ENCODE measurements around the gene LCN15.
"Not testable (repeated sequence)": the region's sequence is repeated elsewhere in the genome, so short reads cannot be mapped to it uniquely, and the experiment has no call there.

LCN15 gene

GRCh38 chr9:136722093-136722968, 42.0 kb downstream of the LCN15 start:
- DNase-seq (ENCODE audit: low read depth), result no peak

- no peak for DNase-seq (ENCODE audit: low read depth)
Measured at GRCh38 chr9:136721339-136722092, 42.8 kb downstream of the LCN15 start.

GRCh38 chr9:136720898-136721338, 43.4 kb downstream of the LCN15 start:
- no peak for DNase-seq (ENCODE audit: low read depth)

- no peak for DNase-seq (ENCODE audit: low read depth)
Measured at GRCh38 chr9:136720251-136720897, 43.9 kb downstream of the LCN15 start.

- DNase-seq (ENCODE audit: low read depth), result no peak
Measured at GRCh38 chr9:136719195-136719880, 45.0 kb downstream of the LCN15 start.

GRCh38 chr9:136718345-136719194, 45.7 kb downstream of the LCN15 start:
- DNase-seq (ENCODE audit: low read depth), result no peak

- DNase-seq (ENCODE audit: low read depth), result no peak
Measured at GRCh38 chr9:136717399-136717798, 46.9 kb downstream of the LCN15 start.

GRCh38 chr9:136714893-136715274, 49.4 kb downstream of the LCN15 start:
- DNase-seq (ENCODE audit: low read depth), result no peak

GRCh38 chr9:136714096-136714892, 50.0 kb downstream of the LCN15 start:
- DNase-seq (ENCODE audit: low read depth), result no peak

GRCh38 chr9:136713550-136713949, 50.8 kb downstream of the LCN15 start:
- no peak for DNase-seq (ENCODE audit: low read depth)

GRCh38 chr9:136712690-136713544, 51.4 kb downstream of the LCN15 start:
- no peak for DNase-seq (ENCODE audit: low read depth)

- DNase-seq (ENCODE audit: low read depth), result no peak
Measured at GRCh38 chr9:136711751-136712689, 52.3 kb downstream of the LCN15 start, which contains the start of gene DIPK1B. Gene DIPK1B, plus strand, starts transcription at chr9:136712572. Its CDS starts 94 bp downstream, at chr9:136712666.

GRCh38 chr9:136711219-136711648, 53.1 kb downstream of the LCN15 start:
- DNase-seq (ENCODE audit: low read depth), result not testable (repeated sequence)

GRCh38 chr9:136710543-136710942, 53.8 kb downstream of the LCN15 start:
- DNase-seq (ENCODE audit: low read depth), result no peak
